Esophagus mucosa (tissue), 1 donor: ENCODE data around the gene ZSCAN2. TPM values are rescaled to one million over a fixed set of nuclear protein-coding genes. Genes with fewer than 3 reads are reported as not detected.
A peak's percentile ranks its signal among the peaks of the same experiment; 100 is the strongest.
"Not testable (repeated sequence)": the region's sequence is repeated elsewhere in the genome, so short reads cannot be mapped to it uniquely, and the experiment has no call there.

Source experiments
- ATAC-seq: fragments of 200-7000 bp; cut with Tn5 transposase; one replicate; pipeline ENCODE4 v1.9.1; 2020
- total RNA-seq: library from RNA; stranded (reverse); gene quantifications from one replicate; pipeline ENCODE4 v1.2.4, GENCODE V29; 2023
- donor health status: DM: yes; HTN: yes; CAD: no.

ZSCAN2 gene
- total RNA-seq, result 0.92 TPM

DNA sequence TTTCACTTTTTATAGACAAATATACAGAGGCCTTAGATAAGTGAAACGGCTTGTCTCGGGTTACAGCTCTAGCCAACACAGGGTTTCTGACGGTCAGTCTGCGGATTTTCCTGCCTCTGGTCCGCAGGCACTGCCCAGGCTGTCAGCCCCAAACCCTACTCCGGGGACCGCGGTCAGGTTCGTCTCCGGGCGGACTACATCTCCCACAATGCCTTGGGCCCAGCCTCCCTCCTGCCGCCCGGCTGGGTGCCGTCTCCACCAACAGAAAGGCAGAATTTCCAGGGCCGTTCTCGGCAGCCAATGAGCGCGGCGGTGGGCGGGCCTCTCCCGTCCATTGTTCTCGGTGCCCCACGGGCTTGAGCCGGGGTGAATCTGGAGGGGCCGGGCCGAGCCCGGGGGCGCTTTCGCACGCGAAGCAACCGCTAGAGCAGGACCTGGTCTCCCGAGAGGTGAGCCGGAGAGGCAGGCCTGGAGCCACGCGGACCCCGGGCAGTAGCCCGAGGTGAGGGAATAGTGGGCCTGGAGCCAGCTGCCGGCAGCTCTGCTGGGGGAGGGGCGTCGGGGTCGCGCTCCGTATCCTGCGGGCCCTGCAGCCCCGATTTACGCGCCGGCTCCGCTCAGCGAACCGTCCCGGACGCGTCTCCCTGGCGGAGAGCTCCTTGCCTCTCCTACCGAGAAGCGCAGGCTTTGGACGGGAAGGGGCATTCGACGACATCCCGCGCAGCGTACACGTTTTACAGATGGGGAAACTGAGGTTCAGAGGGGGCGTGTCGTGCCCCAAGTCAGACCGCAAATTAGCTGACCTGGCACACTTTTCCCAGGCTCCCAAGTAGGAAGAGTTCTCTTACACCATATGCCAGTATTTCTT is at the start of gene ZSCAN2:
ZSCAN2 (plus strand) TSS at position 323 of the 868 bp plus-strand sequence. CDS start 2,919 bp downstream, outside the sequence.
- ATAC-seq, result peak; percentile 97

DNA sequence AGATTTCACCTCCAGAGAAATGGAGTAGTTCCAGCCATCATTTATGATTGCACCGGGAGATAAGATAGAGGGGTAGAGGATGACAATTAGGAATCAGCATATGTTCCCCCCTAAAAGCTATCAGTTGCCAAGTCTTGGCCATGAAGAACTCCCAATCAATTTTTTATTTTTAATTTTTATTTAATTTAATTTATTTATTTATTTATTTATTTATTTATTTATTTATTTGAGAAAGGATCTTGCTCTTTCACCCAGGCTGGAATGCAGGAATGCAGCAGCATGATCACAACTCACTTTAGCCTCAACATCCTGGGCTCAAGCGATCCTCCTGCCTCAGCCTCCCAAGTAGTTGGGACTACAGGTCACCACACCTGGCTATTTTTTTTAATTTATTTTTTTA is 49.2 kb upstream of the ZSCAN2 start:
- not testable (repeated sequence) for ATAC-seq

- no peak for ATAC-seq
These were observed 47.9 kb upstream of the ZSCAN2 start for GRCh38 chr15:84552896-84553295.

DNA sequence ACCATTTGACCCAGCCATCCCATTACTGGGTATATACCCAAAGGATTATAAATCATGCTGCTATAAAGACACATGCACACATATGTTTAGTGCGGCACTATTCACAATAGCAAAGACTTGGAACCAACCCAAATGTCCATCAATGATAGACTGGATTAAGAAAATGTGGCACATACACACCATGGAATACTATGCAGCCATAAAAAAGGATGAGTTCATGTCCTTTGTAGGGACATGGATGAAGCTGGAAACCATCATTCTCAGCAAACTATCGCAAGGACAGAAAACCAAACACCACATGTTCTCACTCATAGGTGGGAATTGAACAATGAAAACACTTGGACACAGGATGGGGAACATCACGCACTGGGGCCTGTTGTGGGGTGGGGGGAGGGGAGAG is 44.1 kb upstream of the ZSCAN2 start:
- not testable (repeated sequence) for ATAC-seq

DNA sequence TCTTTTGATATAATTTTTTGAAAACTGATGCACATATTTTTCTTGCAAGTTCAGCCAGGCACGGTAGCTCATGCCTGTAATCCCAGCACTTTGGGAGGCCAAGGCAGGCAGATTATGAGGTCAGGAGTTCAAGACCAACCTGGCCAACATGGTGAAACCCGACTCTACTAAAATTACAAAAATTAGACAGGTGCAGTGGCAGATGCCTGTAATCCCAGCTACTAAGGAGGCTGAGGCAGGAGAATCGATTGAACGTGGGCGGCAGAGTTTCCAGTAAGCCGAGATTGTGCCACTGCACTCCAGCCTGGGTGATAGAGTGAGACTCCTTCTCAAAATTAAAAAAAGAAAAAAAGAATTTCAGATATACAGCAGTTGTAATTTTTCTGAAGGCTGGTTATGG is 32.8 kb upstream of the ZSCAN2 start:
- ATAC-seq, result not testable (repeated sequence)

DNA sequence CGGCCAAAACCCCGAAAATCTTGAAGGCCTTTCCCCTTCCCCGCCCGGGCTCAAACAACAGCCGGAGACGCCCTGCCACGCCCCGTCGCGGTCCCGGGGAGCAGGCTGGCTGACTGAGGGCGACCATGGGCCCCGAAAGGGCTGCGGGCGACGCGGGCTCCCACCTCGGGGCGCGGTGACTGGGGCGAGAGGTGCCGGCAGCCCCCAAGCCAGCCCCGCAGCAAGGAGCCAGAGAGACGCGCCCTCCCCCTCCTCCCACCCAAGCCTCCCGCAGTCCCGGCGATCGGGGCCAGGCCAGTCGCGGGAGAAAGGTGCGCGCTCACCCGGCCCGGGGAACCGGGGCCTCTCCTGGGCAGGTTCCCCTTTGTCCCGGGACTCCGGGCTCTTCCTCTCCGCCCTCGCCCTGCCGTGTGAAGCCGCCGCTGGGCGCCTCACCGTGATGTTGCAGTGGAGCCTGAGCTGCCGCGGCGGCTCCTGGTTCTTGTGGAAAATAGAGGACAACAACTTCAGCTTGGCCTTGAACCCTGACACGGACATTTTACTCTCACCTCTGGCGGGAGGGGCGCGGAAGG is 30.6 kb upstream of the ZSCAN2 start:
- ATAC-seq, result peak; percentile 90

GRCh38 chr15:84572231-84572630 is 28.6 kb upstream of the ZSCAN2 start:
- no peak for ATAC-seq

- ATAC-seq, result no peak
These were observed 25.3 kb upstream of the ZSCAN2 start for GRCh38 chr15:84575493-84575892.

- ATAC-seq, result not testable (repeated sequence)
These were observed 22.9 kb upstream of the ZSCAN2 start for GRCh38 chr15:84577891-84578290.

GRCh38 chr15:84579261-84579721 is 21.5 kb upstream of the ZSCAN2 start:
- ATAC-seq, result peak; percentile 91

DNA sequence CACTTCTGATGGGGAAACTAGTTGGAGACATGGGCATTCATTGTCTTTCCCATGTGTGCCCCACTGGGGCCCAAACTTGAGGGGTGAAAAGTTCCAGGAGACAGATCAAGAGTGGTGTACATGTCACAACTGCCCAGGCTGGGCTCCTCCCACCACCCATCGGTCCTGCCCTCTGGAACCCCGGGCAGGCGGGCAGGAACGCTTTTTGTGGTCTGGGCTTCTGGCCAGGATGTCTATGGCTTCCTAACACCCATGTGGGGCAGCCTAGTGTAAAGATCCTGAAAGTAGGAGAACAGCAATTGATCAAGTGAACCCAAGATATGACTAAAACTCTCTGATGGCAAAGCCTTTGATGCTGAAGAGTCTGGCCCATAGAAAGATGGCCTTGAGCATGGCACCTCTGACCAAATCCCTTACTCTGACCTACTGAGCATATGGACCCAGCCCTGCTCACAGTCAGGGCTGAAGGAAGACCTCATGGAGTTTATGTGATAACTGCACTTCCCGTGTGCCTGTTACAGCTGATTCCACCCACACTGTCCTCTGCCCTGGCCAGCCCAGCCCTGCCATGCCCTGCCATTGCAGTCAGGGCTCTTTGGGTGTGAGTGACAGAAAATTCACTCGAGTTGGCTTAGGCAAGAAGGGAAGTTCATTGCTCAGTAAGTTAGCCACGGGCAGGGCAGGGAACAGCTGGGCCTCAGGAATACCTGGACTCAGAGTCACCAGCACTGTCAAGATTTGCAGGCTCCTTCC is 19.0 kb upstream of the ZSCAN2 start:
- peak; percentile 61 for ATAC-seq

DNA sequence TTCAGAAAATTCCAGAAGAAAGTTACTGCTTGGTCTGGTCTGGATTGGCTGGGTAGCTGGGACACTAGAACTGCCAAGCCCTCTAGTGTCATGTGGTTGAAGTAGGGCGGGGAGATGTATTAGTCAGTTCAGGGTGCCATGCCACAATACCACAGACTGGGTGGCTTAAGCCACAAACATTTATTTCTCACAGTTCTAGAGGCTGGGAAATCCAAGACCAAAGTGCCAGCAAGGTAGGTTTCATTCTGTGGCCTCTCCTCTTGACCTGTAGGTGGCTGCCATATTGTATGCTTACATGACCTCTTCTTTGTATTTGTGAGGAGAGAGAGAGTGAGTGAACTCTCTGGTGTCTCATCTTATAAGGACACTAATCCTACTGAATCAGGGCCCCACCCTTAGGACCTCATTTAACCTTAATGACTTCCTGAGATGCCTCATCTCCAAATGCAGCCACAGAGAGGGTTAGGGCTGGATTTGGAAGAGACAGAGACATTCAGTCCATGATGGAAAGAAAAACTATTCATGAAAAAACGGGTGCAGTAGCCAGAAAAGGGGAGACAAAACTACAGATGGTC is 18.1 kb upstream of the ZSCAN2 start:
- ATAC-seq, result peak; percentile 35

- ATAC-seq, result not testable (repeated sequence)
These were observed 16.9 kb upstream of the ZSCAN2 start for GRCh38 chr15:84583921-84584320.

- peak; percentile 43 for ATAC-seq
These were observed 14.1 kb upstream of the ZSCAN2 start for GRCh38 chr15:84586696-84587095.

- peak; percentile 99 for ATAC-seq
These were observed 12.5 kb upstream of the ZSCAN2 start for GRCh38 chr15:84588053-84588874.

- ATAC-seq, result no peak
These were observed 10.4 kb upstream of the ZSCAN2 start for GRCh38 chr15:84590406-84590805.

DNA sequence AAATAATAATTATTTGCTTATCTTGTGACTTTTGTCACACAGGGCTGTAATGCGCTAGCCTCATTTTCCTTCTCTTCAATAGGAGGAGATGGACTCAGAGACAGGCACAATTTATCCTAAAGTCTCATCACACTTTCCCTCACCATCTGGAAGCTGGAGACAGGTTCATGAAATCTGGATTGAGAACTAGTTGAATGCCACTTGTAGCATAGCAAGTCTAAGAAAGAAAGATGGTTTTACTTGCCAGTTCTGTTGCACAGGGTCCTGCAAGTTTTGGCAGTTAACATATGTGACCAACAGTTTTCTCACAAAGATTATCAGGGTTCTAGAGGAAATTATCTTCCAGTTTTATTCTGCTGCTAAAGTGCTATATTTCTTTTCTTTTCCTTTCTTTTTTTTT is 9.0 kb upstream of the ZSCAN2 start:
- ATAC-seq, result no peak

GRCh38 chr15:84594617-84595290 is 6.1 kb upstream of the ZSCAN2 start:
- ATAC-seq, result no peak

- ATAC-seq, result no peak
These were observed 5.1 kb upstream of the ZSCAN2 start for GRCh38 chr15:84595660-84596059.

GRCh38 chr15:84597296-84597695 is 3.5 kb upstream of the ZSCAN2 start:
- no peak for ATAC-seq

DNA sequence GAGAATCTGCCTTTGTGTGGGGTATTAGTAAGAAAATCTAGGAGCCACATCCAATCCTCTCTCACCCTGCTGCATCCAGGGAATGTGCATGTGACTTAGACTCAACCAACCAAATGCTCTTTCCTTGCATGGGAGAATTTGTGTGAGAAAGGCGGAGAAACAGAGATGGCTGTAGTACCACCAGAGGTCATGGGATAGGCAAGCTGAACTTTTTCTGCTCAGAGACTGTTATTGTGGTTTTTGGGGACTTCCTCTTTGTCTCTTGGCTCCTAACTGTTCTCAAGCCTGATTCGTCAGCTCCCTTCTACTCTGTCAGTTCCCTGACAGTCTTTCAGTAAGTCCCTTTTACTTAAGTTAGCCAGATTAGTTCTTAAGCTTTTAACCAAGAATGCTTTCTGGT is 2.6 kb upstream of the ZSCAN2 start:
- ATAC-seq, result no peak
